NK-92 (cell line): ENCODE measurements around the gene IGF1.
"Not testable (repeated sequence)": the region's sequence is repeated elsewhere in the genome, so short reads cannot be mapped to it uniquely, and the experiment has no call there.

Experiments
- DNase-seq: peaks from one replicate; lab custom pipeline; 2025; ENCODE audit not compliant: unreplicated experiment; lab: John Stamatoyannopoulos, UW

The IGF1 gene

DNA sequence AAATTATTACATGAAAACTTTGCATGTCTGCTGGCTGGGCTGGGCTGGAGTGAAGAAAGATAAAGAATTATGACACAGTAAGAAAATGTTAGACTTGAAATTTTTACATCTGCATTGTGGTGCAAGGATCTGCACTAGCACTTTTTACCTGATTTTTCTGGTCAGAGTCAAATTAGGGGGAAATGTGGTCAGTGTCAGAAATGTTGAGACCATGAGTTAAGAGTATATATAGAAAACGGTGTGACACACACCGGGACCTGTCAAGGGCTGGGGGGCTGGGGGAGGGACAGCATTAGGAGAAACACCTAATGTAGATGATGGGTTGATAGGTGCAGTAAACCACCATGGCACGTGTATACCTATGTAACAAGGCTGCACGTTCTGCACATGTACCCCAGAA is 90.3 kb downstream of the IGF1 start:
- DNase-seq, result no peak

DNA sequence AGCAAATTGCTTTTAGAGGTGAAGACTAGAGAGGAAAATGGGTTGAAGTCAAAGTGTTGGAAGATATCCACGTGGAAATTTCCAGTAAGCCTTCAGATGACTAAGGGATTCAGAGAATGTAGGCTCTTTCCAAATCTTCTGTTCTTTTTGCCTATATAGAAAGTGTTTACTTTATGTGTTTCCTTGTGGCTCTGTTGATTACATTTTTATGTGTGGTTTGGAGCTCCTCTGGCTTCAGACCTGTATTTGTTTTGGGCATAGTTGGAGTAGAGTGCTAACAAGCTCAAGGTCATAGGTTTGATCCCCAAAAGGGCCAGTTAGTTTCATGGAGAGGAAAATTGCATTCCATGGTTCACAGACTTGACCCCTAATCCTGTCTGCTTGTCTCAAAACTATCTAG is 91.9 kb downstream of the IGF1 start:
- no peak for DNase-seq

DNA sequence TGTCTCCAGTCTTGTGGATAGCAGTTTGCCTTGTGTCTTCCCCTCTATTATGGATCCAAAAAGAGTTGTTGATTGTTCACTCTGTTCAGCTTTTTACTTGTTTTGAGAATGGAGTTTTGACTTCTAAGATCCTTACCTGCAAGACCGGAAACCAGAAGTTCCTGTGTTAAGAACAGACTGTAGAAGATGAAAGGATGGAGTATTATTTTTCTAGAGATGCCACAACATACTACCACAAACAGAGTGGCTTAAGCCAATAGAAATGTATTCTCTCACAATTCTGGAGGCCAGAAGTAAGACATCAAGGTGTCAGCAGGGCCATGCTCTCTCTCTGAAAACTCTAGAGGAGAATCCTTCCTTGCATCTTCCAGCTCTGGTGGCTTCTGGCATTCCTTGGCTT is 95.0 kb downstream of the IGF1 start:
- DNase-seq, result no peak

DNA sequence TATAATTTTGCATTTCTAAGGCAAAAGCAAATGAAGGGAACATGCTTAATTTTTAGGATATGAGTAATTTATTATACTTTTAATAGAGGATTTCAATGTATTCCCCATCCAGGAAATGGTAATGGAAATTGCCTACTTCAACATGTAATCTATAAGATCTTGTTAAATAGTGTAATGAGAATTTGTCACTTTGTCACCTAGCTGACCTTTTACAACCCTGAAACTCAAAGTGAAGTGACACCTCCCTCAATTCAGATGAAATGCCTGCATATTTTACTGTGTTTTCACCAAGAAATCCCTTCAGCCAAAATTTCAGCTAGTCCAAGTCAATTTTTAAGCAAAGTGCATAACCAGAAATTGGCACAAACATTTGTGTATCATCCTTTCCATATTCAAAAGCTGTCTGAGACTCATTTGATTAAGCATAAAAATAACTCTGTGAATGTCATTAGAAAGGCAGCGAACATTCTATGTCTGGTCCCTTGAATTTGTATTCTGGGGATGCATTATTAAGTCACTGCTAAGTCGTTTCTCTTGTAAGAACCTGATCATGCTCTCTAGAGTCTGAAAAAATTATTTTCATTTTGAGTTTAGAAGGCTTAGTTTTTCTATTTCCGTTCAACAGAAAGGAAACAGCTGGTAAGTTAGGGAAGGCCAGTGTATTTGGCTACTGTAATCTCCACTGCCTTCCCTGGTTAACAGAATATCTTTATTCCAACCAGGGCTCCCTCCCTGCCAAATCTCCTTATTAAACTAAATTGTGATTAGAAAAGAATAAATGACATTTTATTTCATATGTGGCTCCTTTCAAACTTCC is 100.8 kb downstream of the IGF1 start:
- DNase-seq, result no peak

DNA sequence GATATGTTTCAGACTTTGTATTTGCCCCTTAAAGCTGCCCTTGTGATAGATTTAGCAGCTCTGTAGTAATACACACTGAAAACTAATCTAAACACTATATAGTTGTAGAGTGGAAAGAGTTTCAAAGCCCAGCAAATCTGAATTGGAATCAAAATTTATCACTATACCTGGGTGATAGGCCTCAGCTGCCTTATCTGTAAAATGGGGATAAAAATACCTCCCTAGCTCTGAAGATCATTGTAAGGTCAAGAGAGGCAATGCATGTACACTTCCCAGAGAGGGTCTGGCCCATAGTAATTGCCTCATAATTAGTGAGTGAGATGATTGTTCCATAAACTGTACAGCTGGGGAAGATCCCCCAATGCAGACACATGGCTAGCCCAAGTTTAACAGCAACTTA is 103.6 kb downstream of the IGF1 start:
- no peak for DNase-seq

DNA sequence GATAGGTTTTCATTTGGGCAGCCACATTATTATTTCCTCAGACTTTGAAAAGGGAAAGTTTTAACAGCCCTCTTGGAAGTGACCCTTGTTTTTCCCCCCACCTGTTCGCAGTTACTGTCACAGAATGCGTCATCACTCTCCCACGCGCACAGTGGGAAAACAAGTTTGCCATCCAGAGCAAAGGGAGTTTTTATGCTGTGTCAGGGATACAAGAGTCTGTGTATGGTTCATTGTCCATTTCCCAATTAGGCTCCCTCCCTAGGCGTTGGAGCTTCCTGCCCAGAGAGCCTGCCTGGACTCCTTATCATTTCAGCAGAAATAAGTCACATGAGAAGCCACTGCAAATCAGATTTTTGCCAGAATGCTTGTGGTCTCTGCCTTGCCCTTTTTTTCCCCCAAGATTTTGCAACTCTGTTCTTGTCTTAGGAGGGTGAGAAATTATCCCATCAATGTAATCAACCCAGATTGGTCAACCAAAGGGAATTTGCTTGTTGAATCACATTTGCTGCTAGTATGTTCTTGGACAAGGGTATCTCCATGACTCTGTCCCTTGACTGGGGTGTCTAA is 104.1 kb downstream of the IGF1 start:
- no peak for DNase-seq

DNA sequence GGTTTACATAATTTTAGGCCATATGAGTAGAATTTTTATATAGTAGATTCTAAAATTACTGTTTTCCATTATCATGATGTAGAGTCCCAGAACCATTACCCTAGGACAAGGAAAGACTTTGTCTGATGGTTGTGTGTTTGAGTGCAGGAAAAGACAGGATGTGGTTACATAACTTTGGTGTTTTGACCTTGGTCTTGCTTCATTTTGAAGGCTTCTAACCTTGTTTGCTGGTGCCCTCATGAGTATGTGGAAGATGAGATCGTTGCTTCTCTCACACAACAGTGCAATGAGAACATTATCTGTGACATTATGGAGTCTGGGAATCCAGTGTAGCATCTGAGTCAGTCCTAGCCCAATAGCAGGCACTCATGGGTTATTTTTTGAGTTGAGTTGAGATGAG is 106.2 kb downstream of the IGF1 start:
- no peak for DNase-seq

DNA sequence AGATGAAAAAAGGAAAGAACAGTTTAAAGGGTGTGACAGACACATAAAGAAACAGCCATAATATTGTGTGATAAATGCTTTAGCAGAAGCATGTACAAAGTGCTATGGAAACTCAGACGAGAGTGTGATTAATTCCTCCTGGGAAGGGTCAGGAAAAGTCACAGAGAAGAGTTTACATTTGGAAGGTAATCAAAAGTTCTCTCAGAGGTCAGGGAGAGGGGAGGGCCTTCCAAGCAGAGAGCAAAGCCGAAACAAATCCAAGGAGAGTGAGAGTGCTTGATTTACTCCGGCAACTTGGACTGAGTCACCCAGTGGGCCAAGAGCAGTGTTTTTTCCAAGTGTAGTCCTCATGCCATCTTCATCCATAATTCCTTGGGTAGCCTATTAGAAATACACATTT is 108.3 kb downstream of the IGF1 start:
- no peak for DNase-seq

DNA sequence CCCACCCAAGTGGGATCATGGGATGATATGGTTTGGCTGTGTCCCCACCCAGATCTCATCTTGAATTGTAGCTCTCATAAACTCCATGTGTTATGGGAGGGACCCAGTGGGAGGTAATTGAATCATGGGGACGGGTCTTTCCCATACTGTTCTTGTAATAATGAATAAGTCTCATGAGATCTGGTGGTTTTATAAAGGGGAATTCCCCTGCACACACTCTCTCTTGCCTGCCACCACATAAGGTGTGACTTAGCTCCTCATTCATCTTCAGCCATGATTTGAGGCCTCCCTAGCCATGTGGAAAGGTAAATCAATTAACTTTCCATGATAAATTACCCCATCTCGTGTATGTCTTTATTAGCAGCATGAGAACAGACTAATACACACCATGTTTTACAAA is 109.2 kb downstream of the IGF1 start:
- no peak for DNase-seq

DNA sequence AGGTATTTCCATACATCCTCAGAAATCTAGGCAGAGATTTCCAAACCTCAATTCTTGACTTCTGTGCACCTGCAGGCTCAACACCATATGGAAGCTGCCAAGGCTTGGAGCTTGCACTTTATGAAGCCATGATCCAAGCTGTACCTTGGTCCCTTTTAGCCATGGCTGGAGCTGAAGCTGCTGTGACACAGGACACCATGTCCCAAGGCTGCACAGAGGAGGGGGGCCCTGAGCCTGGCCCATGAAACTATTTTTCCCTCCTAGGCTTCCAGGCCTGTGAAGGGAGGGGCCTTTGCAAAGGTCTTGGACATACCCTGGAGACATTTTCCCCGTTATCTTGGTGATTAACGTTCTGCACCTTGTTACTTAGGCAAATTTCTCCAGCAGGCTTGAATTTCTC is 110.5 kb downstream of the IGF1 start:
- DNase-seq, result no peak

DNA sequence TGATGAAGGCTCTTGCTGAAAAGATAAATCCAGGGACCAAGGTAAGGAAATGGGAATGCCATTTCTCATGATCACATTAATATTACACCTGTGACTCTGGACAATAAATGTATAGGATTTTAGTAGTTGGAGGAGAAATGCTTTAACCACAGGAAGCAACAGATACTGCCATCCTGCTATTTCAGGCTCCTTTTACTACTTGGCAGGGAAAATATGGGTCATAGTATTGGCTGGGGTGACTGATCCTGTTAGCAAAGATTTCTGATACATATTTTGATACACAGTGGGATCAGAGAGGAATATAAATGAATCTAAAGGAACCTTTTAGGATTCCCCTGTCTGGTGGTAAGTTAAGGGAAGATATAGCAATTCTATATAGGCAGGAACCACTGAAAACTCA is 115.0 kb downstream of the IGF1 start:
- no peak for DNase-seq

DNA sequence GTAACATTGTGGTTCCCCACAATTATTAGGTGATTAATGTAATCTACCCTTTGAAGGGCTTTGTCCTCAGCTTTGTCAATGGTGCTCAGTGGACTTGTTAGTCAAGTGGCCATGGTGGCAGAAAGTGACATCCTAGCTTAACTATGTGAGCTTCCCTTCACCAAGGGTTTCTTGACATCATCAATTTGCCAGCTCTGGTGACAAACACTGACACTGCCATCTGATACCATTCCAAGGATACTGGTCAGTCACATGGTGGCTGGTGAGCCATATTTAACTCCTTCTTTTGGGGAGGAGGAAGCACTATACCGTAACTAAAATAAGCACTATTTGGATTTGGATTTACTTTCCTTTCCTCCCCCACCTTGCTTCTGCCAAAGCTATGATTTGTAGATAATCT is 115.7 kb downstream of the IGF1 start:
- no peak for DNase-seq

DNA sequence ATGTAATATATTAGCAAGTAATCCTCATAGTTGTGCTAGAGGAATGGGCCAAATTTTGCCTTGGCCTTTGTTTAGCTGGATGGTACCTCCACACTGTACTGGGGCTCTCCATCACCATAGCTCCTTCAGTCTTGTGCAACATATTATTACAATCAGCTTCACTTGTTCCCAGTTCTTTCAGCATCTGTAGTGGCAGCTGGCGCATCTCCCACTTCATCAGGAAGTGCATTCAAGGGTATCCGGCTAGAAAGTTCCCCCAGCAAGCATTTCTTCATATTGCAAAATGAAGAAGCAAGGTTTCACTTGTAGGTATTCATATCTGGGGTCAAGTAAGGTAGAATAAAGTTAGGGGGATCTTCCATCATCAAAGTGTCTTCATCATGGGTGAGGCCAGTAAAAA is 123.7 kb downstream of the IGF1 start:
- DNase-seq, result no peak

DNA sequence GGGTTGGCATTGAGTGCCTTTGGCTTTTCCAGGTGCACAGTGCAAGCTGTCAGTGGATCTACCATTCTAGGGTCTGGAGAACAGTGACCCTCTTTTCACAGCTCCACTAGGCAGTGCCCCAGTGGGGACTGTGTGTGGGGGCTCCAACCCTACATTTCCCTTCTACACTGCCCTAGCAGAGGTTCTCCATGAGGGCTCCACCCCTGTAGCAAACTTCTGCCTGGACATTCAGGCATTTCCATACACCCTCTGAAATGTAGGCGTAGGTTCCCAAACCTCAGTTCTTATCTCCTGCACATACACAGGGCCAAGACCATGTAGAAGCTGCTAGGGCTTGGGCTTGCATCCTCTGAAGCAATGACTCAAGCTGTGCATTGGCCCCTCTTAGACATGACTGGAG is 126.1 kb downstream of the IGF1 start:
- not testable (repeated sequence) for DNase-seq

DNA sequence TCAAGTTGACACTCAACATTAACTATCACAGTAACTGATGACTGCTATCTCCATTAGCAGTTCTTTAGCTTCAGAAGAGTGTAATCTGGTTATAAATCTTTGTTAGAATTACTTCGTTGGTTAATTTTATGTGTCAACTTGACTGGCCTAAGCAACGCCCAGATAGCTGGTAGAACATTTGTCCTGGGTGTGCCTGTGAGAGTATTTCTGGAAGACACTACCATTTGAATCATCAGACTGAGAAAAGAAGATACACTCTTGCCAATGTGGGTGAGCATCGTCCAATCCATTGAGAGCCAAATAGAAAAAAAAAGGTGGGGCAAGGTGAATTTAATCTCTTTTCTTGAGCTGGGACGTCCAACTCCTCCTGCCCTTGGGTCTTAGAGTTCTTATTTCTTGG is 129.0 kb downstream of the IGF1 start:
- no peak for DNase-seq

DNA sequence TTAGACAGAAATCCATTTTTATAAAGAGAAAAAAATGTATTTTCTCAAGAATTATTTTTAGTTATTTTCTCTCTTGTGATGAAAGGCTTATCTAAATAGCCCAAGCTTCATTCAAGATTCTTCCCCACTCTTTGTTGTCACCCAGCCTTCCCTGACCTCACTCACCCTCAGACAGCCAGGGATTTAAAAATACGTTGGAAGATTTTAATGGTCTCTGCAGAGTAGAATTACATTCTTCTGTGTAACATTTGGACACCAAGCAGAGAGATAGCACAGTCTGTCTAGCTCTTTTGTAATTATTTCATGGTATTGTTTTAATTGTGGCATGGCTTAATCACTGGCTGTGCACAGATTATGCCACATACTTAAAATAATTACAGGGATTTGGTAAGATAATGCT is 130.3 kb downstream of the IGF1 start:
- no peak for DNase-seq

DNA sequence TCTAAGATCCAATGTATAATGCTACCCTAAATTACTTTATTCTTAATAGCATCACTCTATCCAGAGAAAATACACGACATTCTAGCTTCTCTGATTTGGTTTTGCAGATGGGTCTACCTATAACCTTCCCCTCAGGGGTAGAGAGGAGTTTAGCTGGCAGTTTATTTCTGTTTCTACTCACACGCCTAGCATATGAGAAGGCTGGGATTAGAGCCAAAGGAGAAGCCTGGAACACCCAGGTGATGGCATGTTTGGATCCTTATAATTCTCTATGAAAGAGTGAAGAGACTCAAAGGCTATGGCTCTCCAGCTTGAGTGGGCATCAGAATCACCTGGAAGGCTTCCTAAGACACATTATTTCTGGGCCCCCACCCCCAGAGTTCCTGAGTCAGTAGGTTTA is 131.3 kb downstream of the IGF1 start:
- DNase-seq, result no peak

DNA sequence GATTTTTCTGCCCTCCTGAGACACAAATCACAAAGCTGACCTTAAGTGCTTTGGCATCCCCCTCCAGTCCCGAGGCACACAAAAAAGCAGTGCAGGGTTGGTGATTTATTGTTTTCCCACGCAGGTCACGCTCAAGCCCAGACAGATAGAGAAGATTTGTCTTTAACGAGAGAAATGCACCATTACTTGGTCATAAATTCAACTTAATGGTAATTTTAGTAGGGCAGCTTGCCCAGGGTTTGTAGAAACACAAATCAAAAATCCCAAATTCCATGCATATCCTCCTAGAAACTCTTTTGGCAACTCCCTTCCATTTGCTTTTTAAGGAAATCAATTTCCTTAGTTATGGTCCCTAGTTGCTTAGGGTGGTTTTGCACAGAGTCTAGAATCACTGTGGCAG is 132.6 kb downstream of the IGF1 start:
- no peak for DNase-seq
